Subcutaneous adipose tissue (tissue), 4 donors: ENCODE data around the gene ENTREP3. TPM values are rescaled to one million over a fixed set of nuclear protein-coding genes. Genes with fewer than 3 reads are reported as not detected.

Source experiments
- CTCF ChIP-seq: fragments of 450-650 bp; IDR thresholded peaks from one replicate; pipeline ENCODE4 v1.5.1; 2016; ENCODE audit warnings: low read depth, mild to moderate bottlenecking, control low read depth, antibody characterized with exemption, moderate library complexity
- total RNA-seq, 4 donors: library from RNA; depleted of rRNA; stranded (reverse); fragments of >200 nt; gene quantifications; one replicate each; pipeline ENCODE4 v1.1.0, GENCODE V29; 2016

The ENTREP3 gene
- total RNA-seq, 4 donors from 2014 or later: 5.4 to 20.3 (median 14.2) TPM

- TF ChIP-seq CTCF: no peak
These were observed 40.6 kb upstream of the ENTREP3 start for GRCh38 chr1:155295942-155296267.

DNA sequence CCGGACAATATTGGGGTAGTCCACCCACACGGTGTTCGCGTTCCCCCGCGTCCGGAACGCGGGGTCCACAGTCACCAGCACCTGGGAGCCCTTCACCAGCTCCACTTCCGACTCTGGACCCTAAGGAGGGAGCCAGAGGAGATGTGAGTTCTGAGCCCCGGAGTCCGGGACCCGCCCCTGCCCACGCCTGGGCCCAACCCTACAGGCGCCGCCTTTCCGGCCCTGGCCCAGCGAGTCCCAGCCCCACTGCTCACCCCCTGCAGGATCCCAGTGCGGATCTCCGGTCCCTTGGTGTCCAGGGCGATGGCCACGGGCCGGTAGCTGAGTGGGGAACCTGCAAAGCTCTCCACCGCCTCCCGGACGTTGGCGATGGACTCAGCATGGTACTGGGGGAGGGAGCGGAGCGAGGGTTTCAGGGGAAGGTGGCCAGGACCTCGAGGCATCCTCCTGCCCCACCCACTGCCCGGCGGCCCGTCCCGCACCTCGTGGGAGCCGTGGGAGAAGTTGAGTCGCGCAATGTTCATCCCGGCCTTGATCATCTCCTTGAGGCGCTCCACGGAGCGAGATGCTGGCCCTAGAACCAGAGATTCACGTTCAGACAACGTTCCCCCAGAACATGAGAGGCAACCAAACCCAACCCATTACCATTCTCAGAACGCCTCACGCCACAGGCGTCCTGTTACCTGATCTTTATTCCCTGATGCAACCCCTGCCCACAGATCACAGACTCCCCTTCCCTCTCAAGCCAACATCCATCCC is 40.1 kb upstream of the ENTREP3 start:
- no peak for TF ChIP-seq CTCF

GRCh38 chr1:155294520-155295182 is 39.4 kb upstream of the ENTREP3 start:
- no peak for TF ChIP-seq CTCF

DNA sequence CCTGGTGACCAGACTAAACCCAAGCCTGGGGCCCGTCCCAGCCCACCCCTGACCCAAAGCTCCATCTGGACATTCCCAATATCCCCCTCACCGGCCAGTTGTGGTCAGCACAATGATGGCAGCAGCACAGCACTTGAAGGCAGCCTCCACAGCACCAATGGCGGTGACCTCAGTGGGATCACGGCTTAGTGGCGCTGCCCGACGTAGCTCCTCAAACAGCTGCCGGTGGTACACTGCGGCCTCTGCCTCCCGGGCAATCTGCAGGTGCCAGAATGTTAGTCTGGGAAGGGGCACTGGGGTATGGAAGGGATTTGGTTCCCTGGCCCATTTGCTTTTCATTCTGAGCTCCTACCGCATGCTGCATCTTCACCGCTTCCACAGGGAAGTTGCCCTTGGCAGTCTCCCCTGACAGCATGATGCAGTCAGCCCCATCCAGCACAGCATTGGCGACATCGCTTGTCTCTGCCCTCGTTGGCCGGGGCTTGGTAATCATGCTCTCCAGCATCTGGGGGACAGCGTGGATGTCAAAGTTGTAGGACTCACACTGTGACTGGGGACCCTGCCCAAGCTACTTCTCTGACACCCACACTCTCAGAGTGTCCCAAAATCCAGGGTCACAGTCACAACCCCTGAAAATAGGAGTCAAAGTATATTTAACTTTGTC is 37.9 kb upstream of the ENTREP3 start:
- no peak for TF ChIP-seq CTCF

GRCh38 chr1:155287987-155288543 is 32.8 kb upstream of the ENTREP3 start:
- no peak for TF ChIP-seq CTCF

- no peak for TF ChIP-seq CTCF
These were observed 31.3 kb upstream of the ENTREP3 start for GRCh38 chr1:155286544-155286943.

- TF ChIP-seq CTCF: no peak
These were observed 30.4 kb upstream of the ENTREP3 start for GRCh38 chr1:155285631-155286044.
